ENCODE results near the gene CLEC4D. TPM values are rescaled to one million over a fixed set of nuclear protein-coding genes. Genes with fewer than 3 reads are reported as not detected.

The CLEC4D gene
- total and polyA plus RNA-seq, 2 experiments from 2014 or later = 0.24 to 0.90 TPM

GRCh38 chr12:8504351-8504750 lies 9.0 kb upstream of the CLEC4D start:
- H3K4me3 Mint-ChIP-seq = no peak overlapping the region
- no peak overlapping the region for H3K4me2 ChIP-seq
- DNase-seq (ENCODE audit: low spot score) (no peak), ATAC-seq (no peak)
- no peak overlapping the region for H3K27ac ChIP-seq (ENCODE audit: low read depth)
- peaks cover 10% of the 10 kb centered on the region for H3K4me1 ChIP-seq (ENCODE audit: insufficient read depth)
- no peaks in the 10 kb centered on the region for H3K79me2 ChIP-seq (replicated peaks; ENCODE audit: insufficient read depth)
- H2AFZ ChIP-seq = no peak overlapping the region
- TF ChIP-seq STAT1 (IDR thresholded peaks at IDR 0.05; ENCODE audit: unreplicated experiment) = no peak
- TF ChIP-seq EZH2 (IDR thresholded peaks at IDR 0.05; ENCODE audit: low read depth, unreplicated experiment) = no peak
- no peak for TF ChIP-seq JUNB (IDR thresholded peaks at IDR 0.05; ENCODE audit: unreplicated experiment)
- TF ChIP-seq NANOG (IDR thresholded peaks at IDR 0.05; ENCODE audit: borderline replicate concordance) = no peak
- H3K27me3 Mint-ChIP-seq (ENCODE audit: insufficient read depth, low read depth, poor library complexity) = no peaks in the 10 kb centered on the region
- no peak overlapping the region for H3K4me3 ChIP-seq
- peaks cover 26% of the 10 kb centered on the region for H3K4me1 Mint-ChIP-seq
- no peaks in the 10 kb centered on the region for H3K27me3 ChIP-seq (ENCODE audit: insufficient read depth)
- H3K36me3 Mint-ChIP-seq (ENCODE audit: low read depth) = no peaks in the 10 kb centered on the region
- H3K36me3 ChIP-seq (ENCODE audit: insufficient read depth) = no peaks in the 10 kb centered on the region
- no peak overlapping the region for H3K27ac Mint-ChIP-seq
- no peaks in the 10 kb centered on the region for H3K9me2 ChIP-seq (ENCODE audit: insufficient read depth)
- no peaks in the 10 kb centered on the region for H3K9me3 Mint-ChIP-seq
- H4K20me1 ChIP-seq (replicated peaks; ENCODE audit: insufficient read depth) = no peaks in the 10 kb centered on the region
- no peaks in the 10 kb centered on the region for H3F3A ChIP-seq (replicated peaks; ENCODE audit: low read depth)

- Histone ChIP-seq H3K27me3 (ENCODE audit: insufficient read depth) (no peaks in the 10 kb centered on the region), H3K27ac (ENCODE audit: low read depth) (no peak overlapping the region), H3K79me2 (replicated peaks; ENCODE audit: insufficient read depth) (no peaks in the 10 kb centered on the region), H3K4me2 (no peak overlapping the region), H3K36me3 (ENCODE audit: insufficient read depth) (no peaks in the 10 kb centered on the region), H3K4me3 (no peak overlapping the region), H3F3A (replicated peaks; ENCODE audit: low read depth) (no peaks in the 10 kb centered on the region), H3K9me2 (ENCODE audit: insufficient read depth) (0 out of 2 replicates have a peak, but pooled peaks cover under 1% of the 10 kb centered on the region), H3K4me1 (ENCODE audit: insufficient read depth) (peaks cover 10% of the 10 kb centered on the region), H4K20me1 (replicated peaks; ENCODE audit: insufficient read depth) (no peaks in the 10 kb centered on the region), H2AFZ (peak overlapping the region; percentile 88; the same call in 1 of the 2 replicates)
- no peak for ATAC-seq
- Mint-ChIP-seq H3K27ac (no peak overlapping the region), H3K27me3 (ENCODE audit: insufficient read depth, low read depth, poor library complexity) (no peaks in the 10 kb centered on the region), H3K4me1 (peaks cover 24% of the 10 kb centered on the region), H3K36me3 (ENCODE audit: low read depth) (no peaks in the 10 kb centered on the region; the same call in 2 of the 3 replicates), H3K4me3 (no peak overlapping the region), H3K9me3 (no peaks in the 10 kb centered on the region)
- no peak for TF ChIP-seq EZH2 (IDR thresholded peaks at IDR 0.05; ENCODE audit: low read depth, unreplicated experiment)
- TF ChIP-seq STAT1 (IDR thresholded peaks at IDR 0.05; ENCODE audit: unreplicated experiment) = no peak
- no peak for TF ChIP-seq JUNB (IDR thresholded peaks at IDR 0.05; ENCODE audit: unreplicated experiment)
- no peak for TF ChIP-seq ZNF114 (CRISPR knock-in tag; IDR thresholded peaks at IDR 0.05)
- TF ChIP-seq POLR2AphosphoS5 (IDR thresholded peaks at IDR 0.05; ENCODE audit: low read depth) = no peak
- no peak for TF ChIP-seq REST (IDR thresholded peaks at IDR 0.05; ENCODE audit: unreplicated experiment)
- TF ChIP-seq ZNF331 (CRISPR knock-in tag; IDR thresholded peaks at IDR 0.05; ENCODE audit: low read depth) = no peak
- no peak for DNase-seq (ENCODE audit: low spot score)
These were observed 5.7 kb upstream of the CLEC4D start for GRCh38 chr12:8507596-8507995.

Data from GM23338 (cell line).